ENCODE results near the gene NIM1K.

DNA sequence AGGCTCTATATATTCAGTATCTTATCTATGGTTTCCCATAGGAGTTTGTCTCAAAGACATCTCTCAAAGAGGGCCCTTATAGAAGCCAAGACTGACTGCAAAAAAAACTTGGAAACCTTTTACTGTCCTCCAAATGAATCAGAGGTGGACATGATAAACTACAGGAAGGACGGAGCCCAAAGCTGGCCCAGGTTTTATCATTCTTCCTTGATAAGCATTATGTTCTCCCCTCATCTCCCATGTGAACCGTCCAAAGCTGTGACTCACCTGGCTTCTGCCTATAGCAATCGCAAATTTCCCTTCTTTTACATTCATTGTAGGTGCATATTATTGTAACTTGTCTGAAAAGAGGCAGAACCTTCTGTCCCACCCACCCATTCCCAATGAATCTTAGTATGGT is 35.0 kb upstream of the NIM1K start:
- TF ChIP-seq, protein P1, sequence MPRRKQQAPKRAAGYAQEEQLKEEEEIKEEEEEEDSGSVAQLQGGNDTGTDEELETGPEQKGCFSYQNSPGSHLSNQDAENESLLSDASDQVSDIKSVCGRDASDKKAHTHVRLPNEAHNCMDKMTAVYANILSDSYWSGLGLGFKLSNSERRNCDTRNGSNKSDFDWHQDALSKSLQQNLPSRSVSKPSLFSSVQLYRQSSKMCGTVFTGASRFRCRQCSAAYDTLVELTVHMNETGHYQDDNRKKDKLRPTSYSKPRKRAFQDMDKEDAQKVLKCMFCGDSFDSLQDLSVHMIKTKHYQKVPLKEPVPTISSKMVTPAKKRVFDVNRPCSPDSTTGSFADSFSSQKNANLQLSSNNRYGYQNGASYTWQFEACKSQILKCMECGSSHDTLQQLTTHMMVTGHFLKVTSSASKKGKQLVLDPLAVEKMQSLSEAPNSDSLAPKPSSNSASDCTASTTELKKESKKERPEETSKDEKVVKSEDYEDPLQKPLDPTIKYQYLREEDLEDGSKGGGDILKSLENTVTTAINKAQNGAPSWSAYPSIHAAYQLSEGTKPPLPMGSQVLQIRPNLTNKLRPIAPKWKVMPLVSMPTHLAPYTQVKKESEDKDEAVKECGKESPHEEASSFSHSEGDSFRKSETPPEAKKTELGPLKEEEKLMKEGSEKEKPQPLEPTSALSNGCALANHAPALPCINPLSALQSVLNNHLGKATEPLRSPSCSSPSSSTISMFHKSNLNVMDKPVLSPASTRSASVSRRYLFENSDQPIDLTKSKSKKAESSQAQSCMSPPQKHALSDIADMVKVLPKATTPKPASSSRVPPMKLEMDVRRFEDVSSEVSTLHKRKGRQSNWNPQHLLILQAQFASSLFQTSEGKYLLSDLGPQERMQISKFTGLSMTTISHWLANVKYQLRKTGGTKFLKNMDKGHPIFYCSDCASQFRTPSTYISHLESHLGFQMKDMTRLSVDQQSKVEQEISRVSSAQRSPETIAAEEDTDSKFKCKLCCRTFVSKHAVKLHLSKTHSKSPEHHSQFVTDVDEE (CRISPR knock-in tag; IDR thresholded peaks at IDR 0.05), result no peak
- TF ChIP-seq ZFP30 (CRISPR knock-in tag; IDR thresholded peaks at IDR 0.05) (no peak), ZNF8 (CRISPR knock-in tag; IDR thresholded peaks at IDR 0.05) (no peak), ARNTL (CRISPR knock-in tag; IDR thresholded peaks at IDR 0.05; ENCODE audit: borderline replicate concordance, low read depth) (no peak), ZNF70 (CRISPR knock-in tag; IDR thresholded peaks at IDR 0.05) (no peak)
